SKM-1 (cell line): ENCODE measurements around the gene MATK.
A peak's percentile ranks its signal among the peaks of the same experiment; 100 is the strongest.

Experiments used
- DNase-seq: peaks from one replicate; lab custom pipeline; 2025; ENCODE audit not compliant: unreplicated experiment; lab: John Stamatoyannopoulos, UW

MATK gene

GRCh38 chr19:3751236-3751635 is 34.9 kb downstream of the MATK start:
- no peak for DNase-seq

GRCh38 chr19:3750211-3750610 is 36.0 kb downstream of the MATK start:
- no peak for DNase-seq

- DNase-seq: no peak
These were observed 37.2 kb downstream of the MATK start for GRCh38 chr19:3748965-3749364.

- no peak for DNase-seq
These were observed 39.7 kb downstream of the MATK start for GRCh38 chr19:3746371-3747056.

GRCh38 chr19:3745363-3746045 is 40.7 kb downstream of the MATK start:
- no peak for DNase-seq

- DNase-seq: peak; percentile 15
These were observed 42.7 kb downstream of the MATK start for GRCh38 chr19:3743486-3743885.

- DNase-seq: no peak
These were observed 45.8 kb downstream of the MATK start for GRCh38 chr19:3740431-3740830.

GRCh38 chr19:3738477-3739220 is 47.5 kb downstream of the MATK start:
- no peak for DNase-seq

GRCh38 chr19:3737487-3738205 is 48.5 kb downstream of the MATK start:
- no peak for DNase-seq

- DNase-seq: no peak
These were observed 50.0 kb downstream of the MATK start for GRCh38 chr19:3736106-3736724.

GRCh38 chr19:3734310-3734600 is 51.9 kb downstream of the MATK start:
- DNase-seq: no peak

GRCh38 chr19:3733549-3734309 is 52.5 kb downstream of the MATK start:
- no peak for DNase-seq

- no peak for DNase-seq
These were observed 54.1 kb downstream of the MATK start for GRCh38 chr19:3732108-3732507.

- no peak for DNase-seq
These were observed 55.7 kb downstream of the MATK start for GRCh38 chr19:3730457-3730958.
